ENCODE results near the gene SRMS. TPM values are rescaled to one million over a fixed set of nuclear protein-coding genes. Genes with fewer than 3 reads are reported as not detected.

SRMS gene
- polyA plus RNA-seq, 12 donors = 0.08 TPM; not detected in 11

DNA sequence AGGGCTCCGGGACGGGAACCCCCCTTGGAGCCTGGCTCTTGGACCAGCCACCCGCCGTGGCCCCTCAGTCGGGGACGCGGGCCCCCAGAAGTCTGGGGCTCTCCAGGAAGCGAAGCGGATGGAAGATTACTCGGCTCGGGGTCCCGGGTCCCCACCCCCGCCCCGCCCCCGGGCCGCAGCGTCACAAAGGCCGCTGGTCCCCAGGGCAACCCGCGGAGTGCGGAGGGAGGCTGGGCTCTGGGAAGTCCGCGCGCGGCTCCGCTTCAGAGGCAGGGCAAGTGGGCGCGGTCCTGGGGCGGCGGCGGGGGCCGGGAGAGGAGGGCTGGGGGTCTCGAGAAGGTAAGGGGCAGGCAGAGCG lies 6.4 kb upstream of the SRMS start, which contains the start of gene FNDC11:
Gene FNDC11 (plus strand): TSS at position 227 of the 358 bp plus-strand sequence. CDS start 1,505 bp downstream, outside the sequence.
- DNase-seq = no peak

DNA sequence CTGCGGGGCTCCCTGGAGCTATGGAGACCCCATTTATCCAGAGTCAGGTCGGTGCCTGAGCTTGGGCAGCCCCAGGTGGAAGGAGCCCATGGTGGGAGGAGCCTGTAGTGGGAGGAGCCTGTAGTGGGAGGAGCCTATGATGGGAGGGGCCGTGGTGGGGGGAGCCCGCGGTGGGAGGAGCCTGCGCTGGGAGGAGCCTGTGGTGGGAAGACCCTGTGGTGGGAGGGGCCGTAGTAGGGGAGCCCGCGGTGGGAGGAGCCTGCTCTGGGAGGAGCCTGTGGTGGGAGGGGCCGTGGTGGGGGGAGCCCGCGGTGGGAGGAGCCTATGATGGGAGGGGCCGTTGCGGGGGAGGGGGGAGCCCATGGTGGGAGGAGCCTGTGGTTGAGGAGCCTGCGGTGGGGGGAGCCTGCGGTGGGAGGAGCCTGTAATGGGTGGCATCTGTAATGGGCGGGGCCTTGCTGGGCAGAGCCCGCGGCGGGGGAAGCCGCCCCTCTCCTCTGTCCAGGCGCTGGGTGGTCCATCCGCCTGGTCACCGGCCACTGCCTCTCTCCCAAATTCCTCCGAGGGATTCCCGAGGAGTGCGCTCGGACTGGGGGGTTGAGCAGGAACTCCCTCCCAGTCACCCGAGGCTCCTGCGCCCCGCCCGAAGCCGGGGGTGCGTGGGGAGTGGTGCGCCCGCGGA lies 5.8 kb upstream of the SRMS start:
- peak; percentile 45 for DNase-seq

DNA sequence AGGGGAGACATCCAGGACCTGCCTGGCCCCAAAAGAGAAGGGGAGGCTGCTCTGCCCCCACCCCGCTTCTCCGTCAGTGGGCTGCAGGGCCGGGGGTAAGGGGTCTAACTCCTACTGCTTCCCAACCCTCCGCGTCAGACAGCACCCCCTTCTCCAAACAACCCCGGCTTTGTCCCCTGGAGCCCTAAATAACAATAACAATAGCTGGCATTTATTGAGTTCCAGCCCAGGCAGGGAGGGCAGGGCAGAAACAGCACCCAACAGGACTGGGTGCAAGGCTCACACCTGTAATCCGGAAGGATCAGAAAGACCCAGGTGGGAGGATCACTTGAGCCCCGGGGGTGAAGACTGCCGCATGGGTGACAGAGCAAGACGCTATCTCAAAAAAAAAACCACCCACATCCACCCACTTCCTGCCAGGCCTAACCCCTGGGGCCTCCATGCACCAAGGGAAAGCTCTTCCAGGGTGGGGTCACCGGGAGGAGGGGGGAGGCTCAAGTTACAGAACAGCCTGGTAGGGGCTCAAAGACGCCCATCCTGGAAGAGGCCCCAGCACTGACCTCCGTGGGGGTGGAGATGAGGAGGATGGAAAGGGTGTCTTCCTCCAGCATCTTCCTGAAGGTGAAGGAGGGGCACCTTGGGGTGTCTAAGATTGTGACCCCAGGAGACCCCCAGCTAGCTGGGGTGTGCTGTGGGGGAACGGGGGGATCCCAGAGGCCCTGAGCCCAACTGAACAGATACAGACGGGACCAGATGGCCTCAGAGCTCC lies 5.1 kb upstream of the SRMS start:
- no peak for DNase-seq

GRCh38 chr20:63551068-63551467 lies 3.5 kb upstream of the SRMS start:
- DNase-seq = no peak

GRCh38 chr20:63549679-63550282 lies 2.2 kb upstream of the SRMS start:
- DNase-seq = no peak

DNA sequence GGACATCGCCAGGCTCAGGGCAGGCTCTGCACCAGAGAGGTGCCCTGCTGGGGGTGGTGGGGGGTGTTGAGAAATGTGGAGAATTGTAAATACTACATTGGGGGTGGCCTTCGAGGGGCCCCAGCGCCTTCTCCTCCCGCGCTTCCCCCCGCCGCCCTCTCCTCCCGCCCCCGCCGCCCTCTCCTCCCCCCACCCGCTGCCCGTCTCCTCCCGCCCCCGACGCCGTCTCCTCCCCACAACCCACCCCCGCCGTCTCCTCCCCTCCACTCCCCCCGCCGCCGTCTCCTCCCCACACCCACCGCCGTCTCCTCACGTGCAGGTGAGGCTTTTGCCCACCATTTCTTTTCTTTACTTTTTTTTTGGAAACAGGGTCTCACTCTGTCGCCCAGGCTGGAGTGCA lies 1.5 kb upstream of the SRMS start:
- no peak for DNase-seq

GRCh38 chr20:63548542-63548941 lies 993 bp upstream of the SRMS start:
- DNase-seq = no peak

DNA sequence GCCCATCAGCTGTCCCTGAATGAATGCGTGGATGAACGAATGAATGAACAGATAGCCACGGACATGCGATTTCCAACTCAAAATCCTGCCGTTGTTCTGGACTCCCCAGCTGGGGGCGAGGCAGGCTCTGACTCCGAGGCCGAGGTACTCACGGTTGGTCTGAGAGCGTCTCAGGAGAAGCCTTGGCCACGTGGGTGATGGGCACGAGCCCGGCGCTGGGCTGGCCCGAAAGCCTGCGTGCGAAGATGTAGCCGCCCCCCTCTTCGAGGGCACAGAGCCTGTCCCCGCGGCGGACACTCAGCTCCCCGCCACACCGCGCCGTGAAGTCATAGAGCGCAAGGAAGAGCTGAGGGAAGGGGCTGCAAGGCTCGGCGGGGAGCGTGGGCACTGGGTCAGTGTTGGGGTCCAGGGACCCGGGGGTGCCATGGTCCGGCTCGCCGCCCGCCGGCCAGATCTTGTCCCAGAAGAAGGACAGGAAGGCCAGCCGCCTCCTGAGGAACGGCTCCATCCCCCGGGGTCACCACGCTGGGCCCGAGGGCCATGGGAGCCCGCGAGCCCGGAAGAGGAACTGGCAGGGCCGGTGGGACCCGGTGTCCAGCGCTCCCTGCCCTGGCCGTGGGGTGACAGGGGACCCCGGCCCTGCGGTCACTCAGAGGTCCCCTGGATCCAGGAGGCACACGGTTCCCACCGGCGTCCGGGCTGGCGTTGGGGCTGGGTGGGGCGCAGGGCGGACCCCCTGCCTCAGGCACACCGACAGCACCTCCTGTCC lies 409 bp downstream of the SRMS start:
- DNase-seq = no peak

DNA sequence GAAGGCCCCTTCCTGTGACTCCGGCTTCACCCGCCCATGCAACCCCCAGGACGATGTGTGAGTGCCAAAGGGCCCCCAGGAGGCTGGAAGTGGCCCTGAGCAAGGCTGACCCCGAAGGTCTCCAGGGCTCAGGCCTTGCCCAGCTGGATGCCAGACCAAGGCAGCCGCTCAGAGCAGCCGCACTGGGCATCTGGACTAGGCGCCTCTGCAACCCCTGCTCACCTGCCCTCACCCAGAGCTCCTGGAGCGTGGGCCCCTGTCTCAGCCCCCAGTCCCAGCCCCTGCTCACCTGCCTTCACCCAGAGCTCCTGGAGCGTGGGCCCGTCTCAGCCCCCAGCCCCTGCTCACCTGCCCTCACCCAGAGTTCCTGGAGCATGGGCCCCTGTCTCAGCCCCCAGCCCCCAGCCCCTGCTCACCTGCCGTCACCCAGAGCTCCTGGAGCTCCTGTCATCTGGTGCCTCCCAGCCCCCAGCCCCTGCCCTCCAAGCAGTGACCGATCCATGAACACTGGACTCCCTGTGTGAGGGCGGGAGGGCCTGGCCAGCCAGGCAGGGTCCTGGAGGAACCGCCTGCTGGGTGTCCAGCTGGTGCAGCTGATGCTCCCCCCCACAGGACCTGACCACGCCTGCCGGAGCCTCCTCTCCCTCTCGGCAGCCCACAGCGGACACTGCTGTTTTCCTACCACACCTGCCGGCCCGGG lies 1.1 kb downstream of the SRMS start:
- DNase-seq = no peak

DNA sequence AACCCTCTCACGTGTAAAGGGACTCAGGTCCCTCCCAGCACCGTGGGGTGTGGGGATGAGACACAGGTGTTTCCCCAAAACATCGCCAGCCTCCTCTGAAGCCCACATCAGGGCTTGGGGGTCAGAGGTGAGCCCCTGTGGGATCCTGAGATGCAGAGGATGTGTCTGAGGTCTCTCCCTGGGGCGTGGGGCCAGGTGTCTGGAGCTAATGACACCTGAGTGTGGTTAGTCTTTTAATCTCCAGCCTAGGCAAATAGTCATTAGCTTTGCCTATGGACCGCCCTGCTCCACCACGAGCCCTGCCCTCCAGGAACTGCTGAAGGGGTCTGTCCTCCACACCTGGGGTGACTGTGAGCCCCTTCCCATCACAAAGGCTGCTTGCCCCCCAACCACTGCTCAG lies 1.7 kb downstream of the SRMS start:
- no peak for DNase-seq

- no peak for DNase-seq
Measured at GRCh38 chr20:63544958-63545516, 2.5 kb downstream of the SRMS start.

- no peak for DNase-seq
Measured at GRCh38 chr20:63544241-63544957, 3.1 kb downstream of the SRMS start.

- DNase-seq = no peak
Measured at GRCh38 chr20:63543733-63544132, 3.8 kb downstream of the SRMS start.

- DNase-seq = no peak
Measured at GRCh38 chr20:63543131-63543530, 4.4 kb downstream of the SRMS start.

- no peak for DNase-seq
Measured at GRCh38 chr20:63542696-63543095, 4.9 kb downstream of the SRMS start.

DNA sequence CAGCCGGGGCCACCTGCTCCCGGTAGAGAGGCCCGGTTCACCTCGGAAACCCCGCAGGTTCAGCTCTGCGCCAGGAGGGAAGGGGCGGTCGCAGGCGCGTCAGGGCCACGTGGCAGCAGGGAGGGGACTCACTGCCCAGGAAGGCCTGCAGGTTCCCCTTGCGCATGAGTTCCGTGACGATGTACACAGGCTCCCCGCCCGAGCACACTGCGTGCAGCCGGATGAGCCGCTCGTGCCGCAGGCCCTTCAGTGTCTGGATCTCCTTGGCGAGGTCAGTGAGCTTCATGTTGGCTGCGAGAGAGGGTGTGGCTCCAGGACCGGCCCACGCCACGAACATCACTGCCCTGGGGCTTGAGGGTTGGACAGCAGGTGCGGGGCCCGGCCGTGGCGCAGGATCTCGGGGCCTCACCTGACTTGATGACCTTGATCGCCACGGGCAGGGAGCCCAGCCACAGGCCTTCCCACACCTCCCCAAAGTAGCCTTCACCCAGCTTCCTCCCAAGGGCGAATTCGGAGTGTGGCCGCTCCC lies 5.5 kb downstream of the SRMS start:
- no peak for DNase-seq

- DNase-seq = no peak
Measured at GRCh38 chr20:63541371-63541770, 6.2 kb downstream of the SRMS start.

GRCh38 chr20:63540417-63541186 lies 6.9 kb downstream of the SRMS start:
- DNase-seq = no peak

All from muscle of arm (tissue), 12 donors.